WTC11 (cell line): ENCODE measurements around the gene FANCC. TPM values are rescaled to one million over a fixed set of nuclear protein-coding genes. Genes with fewer than 3 reads are reported as not detected.

ENCODE experiments used
- ATAC-seq: fragments of 200-7000 bp; cut with Tn5 transposase; 2 replicates; pipeline ENCODE4 v1.10.0; 2021; ENCODE audit warnings: mild to moderate bottlenecking, moderate library complexity
- CTCF ChIA-PET: fragments of 300-600 bp; sonication (Branson Sonifier 250); formaldehyde crosslinking; loops from one replicate; lab custom pipeline; 2021; ENCODE audit warnings: antibody characterized with exemption; lab: Charles Lee
- POLR2A ChIA-PET: fragments of 350-600 bp; sonication (Branson Sonifier 250); formaldehyde crosslinking; loops from one replicate; lab custom pipeline; 2021; ENCODE audit warnings: antibody characterized with exemption; lab: Charles Lee
- DNase-seq: peaks from one replicate; pipeline ENCODE4 v3.0.0; 2021; ENCODE audit warnings: low spot score
- H3K27ac Mint-ChIP-seq: 2 replicates; pipeline ENCODE4 v1.8.0; 2021; ENCODE audit warnings: mixed read lengths
- H3K27me3 Mint-ChIP-seq: 2 replicates; pipeline ENCODE4 v1.8.0; 2021; ENCODE audit warnings: low read depth, mild to moderate bottlenecking, moderate library complexity, mixed read lengths
- H3K36me3 Mint-ChIP-seq: 2 replicates; pipeline ENCODE4 v1.8.0; 2021; ENCODE audit warnings: mixed read lengths
- H3K4me1 Mint-ChIP-seq: 2 replicates; pipeline ENCODE4 v1.8.0; 2022; ENCODE audit warnings: mixed read lengths
- H3K4me3 Mint-ChIP-seq: 2 replicates; pipeline ENCODE4 v1.8.0; 2021; ENCODE audit warnings: mild to moderate bottlenecking, moderate library complexity, mixed read lengths
- H3K9me3 Mint-ChIP-seq: 2 replicates; pipeline ENCODE4 v1.8.0; 2021; ENCODE audit warnings: mixed read lengths
- AR ChIP-seq: fragments of 250-450 bp; sonication (Bioruptor Pico); IDR thresholded peaks from 2 replicates; pipeline ENCODE4 v1.9.0; 2021; ENCODE audit warnings: mild to moderate bottlenecking
- ATF6 ChIP-seq: sonication (generic); formaldehyde crosslinking; IDR thresholded peaks from 2 replicates; pipeline ENCODE4 v1.8.1; 2023; ENCODE audit warnings: mild to moderate bottlenecking, missing genetic modification reagents
- CBFB ChIP-seq: sonication (generic); formaldehyde crosslinking; IDR thresholded peaks from 2 replicates; pipeline ENCODE4 v1.8.1; 2022; ENCODE audit warnings: mild to moderate bottlenecking, low read depth, missing genetic modification reagents
- EMX1 ChIP-seq: fragments of 250-450 bp; sonication (Bioruptor Pico); IDR thresholded peaks from 2 replicates; pipeline ENCODE4 v1.8.0; 2021; ENCODE audit warnings: mild to moderate bottlenecking
- ETV6 ChIP-seq: sonication (generic); formaldehyde crosslinking; IDR thresholded peaks from 2 replicates; pipeline ENCODE4 v1.8.1; 2022; ENCODE audit warnings: mild to moderate bottlenecking, missing genetic modification reagents
- HMGA2 ChIP-seq: fragments of 250-450 bp; sonication (Bioruptor Pico); IDR thresholded peaks from 2 replicates; pipeline ENCODE4 v1.4.0; 2021; ENCODE audit warnings: mild to moderate bottlenecking, moderate library complexity
- IRF1 ChIP-seq: sonication (generic); formaldehyde crosslinking; IDR thresholded peaks from 2 replicates; pipeline ENCODE4 v1.8.0; 2023; ENCODE audit warnings: missing genetic modification reagents
- KAT7 ChIP-seq: sonication (generic); formaldehyde crosslinking; IDR thresholded peaks from 2 replicates; pipeline ENCODE4 v1.8.1; 2023; ENCODE audit warnings: missing genetic modification reagents, mild to moderate bottlenecking, borderline replicate concordance
- MXD4 ChIP-seq: fragments of 250-450 bp; sonication (Bioruptor Pico); IDR thresholded peaks from 2 replicates; pipeline ENCODE4 v1.8.0; 2021; ENCODE audit warnings: mild to moderate bottlenecking, moderate library complexity, borderline replicate concordance
- SMAD3 ChIP-seq: sonication (generic); formaldehyde crosslinking; IDR thresholded peaks from 2 replicates; pipeline ENCODE4 v1.8.0; 2022; ENCODE audit warnings: missing genetic modification reagents, mild to moderate bottlenecking, borderline replicate concordance
- SMAD4 ChIP-seq: sonication (generic); formaldehyde crosslinking; IDR thresholded peaks from 2 replicates; pipeline ENCODE4 v1.8.0; 2022; ENCODE audit warnings: mild to moderate bottlenecking, missing genetic modification reagents
- TCF7 ChIP-seq: sonication (generic); formaldehyde crosslinking; IDR thresholded peaks from 2 replicates; pipeline ENCODE4 v1.8.0; 2022; ENCODE audit warnings: mild to moderate bottlenecking, low read depth, missing genetic modification reagents, moderate library complexity
- TEAD4 ChIP-seq: sonication (generic); formaldehyde crosslinking; IDR thresholded peaks from 2 replicates; pipeline ENCODE4 v1.8.0; 2022; ENCODE audit warnings: mild to moderate bottlenecking, missing genetic modification reagents
- USF1 ChIP-seq: sonication (generic); formaldehyde crosslinking; IDR thresholded peaks from 2 replicates; pipeline ENCODE4 v1.8.0; 2022; ENCODE audit warnings: mild to moderate bottlenecking, missing genetic modification reagents
- ZNF121 ChIP-seq: sonication (generic); formaldehyde crosslinking; IDR thresholded peaks from 2 replicates; pipeline ENCODE4 v1.8.0; 2023; ENCODE audit warnings: missing genetic modification reagents
- total RNA-seq: library from RNA; stranded (reverse); gene quantifications from 3 replicates; pipeline ENCODE4 v1.2.3, GENCODE V29; 2021
- TF ChIP-seq, protein P1 (sequence below): sonication (generic); formaldehyde crosslinking; IDR thresholded peaks from 2 replicates; pipeline ENCODE4 v1.8.1; 2022; ENCODE audit warnings: mild to moderate bottlenecking, missing genetic modification reagents, moderate library complexity, borderline replicate concordance
- TF ChIP-seq, protein P2 (sequence below): sonication (generic); formaldehyde crosslinking; conservative IDR thresholded peaks from 2 replicates; pipeline ENCODE4 v1.8.1; 2023; ENCODE audit warnings: mild to moderate bottlenecking, low read depth, missing genetic modification reagents, moderate library complexity
- TF ChIP-seq, protein P3 (sequence below): sonication (generic); formaldehyde crosslinking; IDR thresholded peaks from 2 replicates; pipeline ENCODE4 v1.8.1; 2023; ENCODE audit warnings: mild to moderate bottlenecking, missing genetic modification reagents, moderate library complexity

Gene FANCC
- total RNA-seq, 1 experiment from 2014 or later, result 10.9 TPM

- Mint-ChIP-seq H3K36me3 (peaks cover 19% of the 10 kb centered on the region), H3K27me3 (no peaks in the 10 kb centered on the region)
- CTCF ChIA-PET, result interaction anchor here (0.6 to 1.6 kb wide), 4 partner anchors 12 to 107 kb away, joined by 3 to 6 read pairs (median 4); no protein-coding TSS in a partner anchor
- DNase-seq, result no peak
- TF ChIP-seq HMGA2 (CRISPR knock-in tag) (no peak), SMAD3 (no peak), ATF6 (CRISPR knock-in tag) (no peak), TCF7 (CRISPR knock-in tag) (no peak), ETV6 (CRISPR knock-in tag) (no peak), ZNF121 (CRISPR knock-in tag) (no peak), IRF1 (CRISPR knock-in tag) (no peak), TEAD4 (CRISPR knock-in tag) (no peak), CBFB (CRISPR knock-in tag) (no peak), SMAD4 (no peak), AR (no peak), MXD4 (CRISPR knock-in tag) (no peak), EMX1 (CRISPR knock-in tag) (no peak), KAT7 (no peak), USF1 (CRISPR knock-in tag) (no peak)
- TF ChIP-seq, protein P1, sequence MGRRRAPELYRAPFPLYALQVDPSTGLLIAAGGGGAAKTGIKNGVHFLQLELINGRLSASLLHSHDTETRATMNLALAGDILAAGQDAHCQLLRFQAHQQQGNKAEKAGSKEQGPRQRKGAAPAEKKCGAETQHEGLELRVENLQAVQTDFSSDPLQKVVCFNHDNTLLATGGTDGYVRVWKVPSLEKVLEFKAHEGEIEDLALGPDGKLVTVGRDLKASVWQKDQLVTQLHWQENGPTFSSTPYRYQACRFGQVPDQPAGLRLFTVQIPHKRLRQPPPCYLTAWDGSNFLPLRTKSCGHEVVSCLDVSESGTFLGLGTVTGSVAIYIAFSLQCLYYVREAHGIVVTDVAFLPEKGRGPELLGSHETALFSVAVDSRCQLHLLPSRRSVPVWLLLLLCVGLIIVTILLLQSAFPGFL (CRISPR knock-in tag), result no peak
- TF ChIP-seq, protein P2, sequence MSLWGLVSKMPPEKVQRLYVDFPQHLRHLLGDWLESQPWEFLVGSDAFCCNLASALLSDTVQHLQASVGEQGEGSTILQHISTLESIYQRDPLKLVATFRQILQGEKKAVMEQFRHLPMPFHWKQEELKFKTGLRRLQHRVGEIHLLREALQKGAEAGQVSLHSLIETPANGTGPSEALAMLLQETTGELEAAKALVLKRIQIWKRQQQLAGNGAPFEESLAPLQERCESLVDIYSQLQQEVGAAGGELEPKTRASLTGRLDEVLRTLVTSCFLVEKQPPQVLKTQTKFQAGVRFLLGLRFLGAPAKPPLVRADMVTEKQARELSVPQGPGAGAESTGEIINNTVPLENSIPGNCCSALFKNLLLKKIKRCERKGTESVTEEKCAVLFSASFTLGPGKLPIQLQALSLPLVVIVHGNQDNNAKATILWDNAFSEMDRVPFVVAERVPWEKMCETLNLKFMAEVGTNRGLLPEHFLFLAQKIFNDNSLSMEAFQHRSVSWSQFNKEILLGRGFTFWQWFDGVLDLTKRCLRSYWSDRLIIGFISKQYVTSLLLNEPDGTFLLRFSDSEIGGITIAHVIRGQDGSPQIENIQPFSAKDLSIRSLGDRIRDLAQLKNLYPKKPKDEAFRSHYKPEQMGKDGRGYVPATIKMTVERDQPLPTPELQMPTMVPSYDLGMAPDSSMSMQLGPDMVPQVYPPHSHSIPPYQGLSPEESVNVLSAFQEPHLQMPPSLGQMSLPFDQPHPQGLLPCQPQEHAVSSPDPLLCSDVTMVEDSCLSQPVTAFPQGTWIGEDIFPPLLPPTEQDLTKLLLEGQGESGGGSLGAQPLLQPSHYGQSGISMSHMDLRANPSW (CRISPR knock-in tag), result no peak
- TF ChIP-seq, protein P3, sequence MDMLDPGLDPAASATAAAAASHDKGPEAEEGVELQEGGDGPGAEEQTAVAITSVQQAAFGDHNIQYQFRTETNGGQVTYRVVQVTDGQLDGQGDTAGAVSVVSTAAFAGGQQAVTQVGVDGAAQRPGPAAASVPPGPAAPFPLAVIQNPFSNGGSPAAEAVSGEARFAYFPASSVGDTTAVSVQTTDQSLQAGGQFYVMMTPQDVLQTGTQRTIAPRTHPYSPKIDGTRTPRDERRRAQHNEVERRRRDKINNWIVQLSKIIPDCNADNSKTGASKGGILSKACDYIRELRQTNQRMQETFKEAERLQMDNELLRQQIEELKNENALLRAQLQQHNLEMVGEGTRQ (CRISPR knock-in tag), result no peak
- TF ChIP-seq, all 79 proteins: peak for 0
- H3K4me1 Mint-ChIP-seq, result no peaks in the 10 kb centered on the region
- no peak for ATAC-seq
- no peak overlapping the region for H3K27ac Mint-ChIP-seq
- POLR2A ChIA-PET, result interaction anchor here (0.6 kb wide), 1 partner anchor 325 kb away, joined by 3 read pairs; no protein-coding TSS in a partner anchor
- no peak overlapping the region for H3K4me3 Mint-ChIP-seq
- H3K9me3 Mint-ChIP-seq, result peaks cover 19% of the 10 kb centered on the region
These were observed 88.1 kb downstream of the FANCC start for GRCh38 chr9:95229230-95229915.
